GM19397 (cell line): ENCODE measurements around the gene ARID1B.
A peak's percentile ranks its signal among the peaks of the same experiment; 100 is the strongest.

Source experiments
- ATAC-seq: cut with Tn5 transposase; IDR thresholded peaks from one replicate; pipeline ENCODE4 v1.9.1; 2021; ENCODE audit warnings: mild to moderate bottlenecking, moderate library complexity; ENCODE audit not compliant: unreplicated experiment

Gene ARID1B

GRCh38 chr6:156900292-156900691 is 123.1 kb downstream of the ARID1B start:
- no peak for ATAC-seq

GRCh38 chr6:156901309-156902019 is 124.3 kb downstream of the ARID1B start:
- no peak for ATAC-seq

DNA sequence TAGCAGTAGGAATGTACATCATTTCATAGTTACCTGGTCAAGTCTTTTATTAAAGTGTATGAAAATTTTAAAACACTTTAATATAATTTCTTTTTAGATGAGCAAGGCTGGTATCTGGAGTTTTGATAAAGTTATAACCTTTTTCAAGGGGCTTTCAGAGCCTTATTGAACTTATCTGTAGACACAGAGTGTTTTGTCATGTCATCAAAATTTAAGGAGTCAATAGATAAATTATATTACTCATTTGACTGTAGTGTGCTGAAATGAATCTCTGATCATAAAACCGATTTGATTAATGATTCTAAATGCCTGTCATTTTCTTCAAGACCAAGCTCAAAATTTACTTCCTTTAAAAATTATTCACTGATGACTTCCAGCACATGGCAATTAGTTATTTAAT is 125.6 kb downstream of the ARID1B start:
- no peak for ATAC-seq

DNA sequence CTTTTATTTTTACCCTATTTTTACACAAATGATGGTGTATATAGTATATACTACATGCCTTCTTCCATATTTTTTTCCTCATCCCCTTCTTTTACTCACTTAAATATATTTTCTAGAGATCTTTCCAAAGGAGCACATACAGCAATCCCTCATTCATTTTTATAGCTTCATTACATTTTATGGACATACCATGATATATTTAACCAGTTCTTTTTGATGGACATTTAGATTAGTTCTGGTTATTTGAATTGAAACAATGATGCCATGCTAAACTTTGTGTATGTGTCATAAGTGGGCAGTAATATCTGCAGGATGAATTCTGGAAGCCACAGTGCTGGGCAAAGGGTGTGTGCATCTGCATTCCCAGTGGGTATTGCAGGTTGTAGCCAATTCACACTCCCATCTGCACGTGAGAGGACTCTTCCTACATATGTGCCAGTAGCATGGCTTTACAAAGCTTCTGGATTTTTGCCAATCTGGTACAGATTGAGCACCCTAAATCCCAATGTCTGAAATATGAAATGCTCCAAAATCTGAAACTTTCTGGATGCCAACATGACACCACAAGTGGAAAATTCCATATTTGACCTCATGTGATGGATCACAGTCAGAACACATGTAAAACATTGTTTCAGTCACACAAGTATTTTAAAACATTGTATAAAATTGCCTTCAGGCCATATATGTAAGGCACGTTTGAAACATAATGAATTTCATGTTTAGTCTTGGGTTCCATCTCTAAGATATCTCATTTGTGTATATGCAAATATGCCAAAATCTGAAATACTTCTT is 127.2 kb downstream of the ARID1B start:
- no peak for ATAC-seq

- ATAC-seq, result no peak
These were observed 128.6 kb downstream of the ARID1B start for GRCh38 chr6:156905801-156906200.

DNA sequence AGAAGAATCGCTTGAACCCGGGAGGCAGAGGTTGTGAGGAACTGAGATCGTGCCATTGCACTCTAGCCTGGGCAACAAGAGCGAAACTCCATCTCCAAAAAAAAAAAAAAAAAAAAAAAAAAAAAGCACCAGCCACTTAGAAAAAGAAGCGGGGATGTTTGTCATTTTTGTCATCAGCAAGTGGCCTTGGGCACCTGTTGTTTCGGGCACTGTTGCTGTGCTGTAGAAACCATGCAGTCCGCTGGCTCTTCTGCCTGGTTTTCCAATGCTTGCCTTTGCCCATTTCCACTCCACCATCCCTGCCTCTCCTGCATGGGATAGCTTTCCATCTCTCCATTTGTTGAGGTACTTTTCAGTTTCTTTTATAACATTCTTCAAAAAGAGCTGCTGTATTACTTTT is 129.3 kb downstream of the ARID1B start:
- no peak for ATAC-seq

DNA sequence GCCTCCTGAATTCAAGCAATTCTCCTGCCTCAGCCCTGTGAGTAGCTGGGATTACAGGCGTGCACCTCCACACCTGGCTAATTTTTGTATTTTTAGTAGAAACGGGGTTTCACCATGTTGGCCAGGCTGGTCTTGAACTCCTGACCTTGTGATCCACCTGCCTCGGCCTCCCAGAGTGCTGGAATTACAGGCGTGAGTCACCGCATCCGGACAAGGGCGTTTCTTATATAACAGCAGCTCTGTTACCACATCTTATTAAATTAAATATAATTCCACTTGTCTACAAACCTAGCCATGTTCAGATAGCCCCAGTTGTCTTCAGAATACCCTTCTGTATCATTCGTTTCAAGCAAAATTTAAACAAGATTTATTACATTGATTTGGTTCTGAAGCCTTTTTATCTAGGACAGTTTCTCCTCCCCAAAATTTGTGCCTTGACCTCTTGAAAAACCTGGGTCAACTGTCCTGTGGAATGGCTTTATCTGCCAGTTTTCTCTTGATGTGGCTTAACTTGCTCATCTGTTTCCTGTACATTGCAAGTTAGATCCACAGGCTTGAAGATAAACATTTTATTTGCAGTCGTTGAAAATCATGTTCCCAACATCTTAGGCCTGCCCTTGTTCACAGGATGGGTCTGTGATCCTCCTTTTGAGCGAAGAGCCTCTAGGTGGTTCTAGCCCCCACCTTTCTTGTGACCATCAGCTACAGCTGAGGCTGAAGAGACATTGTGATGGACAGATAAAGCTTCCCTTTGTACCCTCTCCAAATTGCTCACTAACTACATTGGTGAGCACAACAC is 132.2 kb downstream of the ARID1B start:
- ATAC-seq, result no peak

DNA sequence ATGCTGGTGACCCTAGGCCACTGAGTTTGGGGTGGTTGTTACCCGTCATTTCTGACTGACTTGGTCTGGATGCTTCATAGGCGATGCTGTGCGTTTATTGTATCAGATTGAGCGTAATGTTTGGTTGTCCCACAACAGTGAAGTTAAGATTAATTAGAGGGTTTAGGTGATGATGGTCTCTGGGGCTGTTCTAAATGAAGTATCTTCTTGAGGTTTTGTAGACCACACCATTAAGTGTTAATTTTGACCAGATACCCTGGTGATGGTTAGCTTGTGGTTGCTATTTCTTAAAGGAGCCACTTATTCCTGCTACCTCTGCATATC is 132.8 kb downstream of the ARID1B start:
- no peak for ATAC-seq

DNA sequence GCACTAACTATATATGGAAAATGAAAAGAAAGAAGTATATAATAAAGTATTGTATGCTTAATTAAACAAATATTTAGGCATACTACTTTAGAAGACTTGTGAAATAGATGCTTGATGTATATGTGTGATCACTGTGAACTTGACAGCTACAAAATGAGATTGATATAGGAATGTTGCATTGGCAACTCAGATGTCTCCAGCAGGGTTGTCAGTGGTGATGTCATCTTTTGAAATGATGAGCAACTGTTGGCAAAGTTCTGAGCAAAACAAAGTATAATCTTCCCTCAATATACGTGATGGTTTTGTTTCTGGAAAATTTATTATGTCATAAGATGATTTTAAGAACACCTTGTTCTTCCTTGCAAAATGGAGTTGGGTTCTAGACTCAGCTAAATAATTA is 133.8 kb downstream of the ARID1B start:
- ATAC-seq, result no peak

- no peak for ATAC-seq
These were observed 134.4 kb downstream of the ARID1B start for GRCh38 chr6:156911581-156911980.

GRCh38 chr6:156912431-156912830 is 135.3 kb downstream of the ARID1B start:
- no peak for ATAC-seq

DNA sequence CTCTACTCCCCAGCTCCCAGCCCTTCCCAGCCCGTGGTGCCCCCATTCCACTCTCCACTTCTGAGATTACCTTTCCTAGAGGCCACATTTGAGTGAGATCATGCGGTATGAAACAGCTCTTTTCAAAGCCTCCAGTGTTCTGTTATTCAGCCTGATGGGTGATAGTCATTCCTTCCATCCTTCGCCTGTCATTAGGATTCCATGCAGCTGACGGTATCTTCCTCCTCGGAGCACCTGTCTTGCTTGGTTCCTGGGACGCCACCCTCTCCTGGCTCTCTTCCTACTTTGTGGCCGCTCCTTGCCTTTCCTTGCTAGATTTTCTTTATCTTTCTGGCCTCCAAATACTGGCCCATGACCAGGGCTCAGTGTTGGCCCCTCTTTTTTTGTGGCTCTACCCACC is 137.0 kb downstream of the ARID1B start:
- ATAC-seq, result no peak

DNA sequence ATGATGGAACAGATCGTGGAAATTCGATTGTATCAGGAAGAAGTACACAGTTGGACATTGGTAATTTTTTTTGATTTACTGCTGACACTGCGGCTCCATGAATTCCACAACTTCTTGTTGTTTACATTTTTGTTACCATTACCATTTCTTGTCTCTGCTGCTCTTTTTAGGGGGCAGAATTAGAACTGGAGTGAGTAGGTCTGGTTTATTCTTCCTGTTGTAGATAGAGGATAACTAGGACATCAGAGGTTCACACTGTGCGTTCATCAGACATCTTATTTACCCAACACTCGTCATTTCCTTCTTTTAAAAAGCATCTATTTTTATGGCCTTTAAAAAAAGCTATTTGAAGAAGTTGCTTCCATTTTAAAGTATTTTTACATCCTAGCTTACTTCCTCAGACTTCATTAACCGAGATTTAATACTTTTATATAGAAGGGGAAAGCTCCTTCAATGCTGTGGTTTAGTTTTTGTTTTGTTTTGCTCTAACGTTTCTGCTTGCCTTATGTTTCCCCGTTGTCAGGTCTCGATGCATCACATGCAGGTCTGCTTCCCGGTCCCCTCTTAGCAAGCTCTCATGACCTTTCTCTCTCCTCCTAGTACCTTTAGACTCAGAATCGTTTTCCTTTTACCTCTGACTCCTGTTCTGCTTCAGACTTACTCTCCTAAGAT is 139.1 kb downstream of the ARID1B start:
- ATAC-seq, result no peak

- no peak for ATAC-seq
These were observed 140.0 kb downstream of the ARID1B start for GRCh38 chr6:156917213-156917612.

GRCh38 chr6:156918647-156919046 is 141.5 kb downstream of the ARID1B start:
- no peak for ATAC-seq

- ATAC-seq, result no peak
These were observed 142.2 kb downstream of the ARID1B start for GRCh38 chr6:156919370-156919769.

- ATAC-seq, result no peak
These were observed 142.7 kb downstream of the ARID1B start for GRCh38 chr6:156919814-156920369.

GRCh38 chr6:156924246-156924645 is 147.1 kb downstream of the ARID1B start:
- ATAC-seq, result no peak

DNA sequence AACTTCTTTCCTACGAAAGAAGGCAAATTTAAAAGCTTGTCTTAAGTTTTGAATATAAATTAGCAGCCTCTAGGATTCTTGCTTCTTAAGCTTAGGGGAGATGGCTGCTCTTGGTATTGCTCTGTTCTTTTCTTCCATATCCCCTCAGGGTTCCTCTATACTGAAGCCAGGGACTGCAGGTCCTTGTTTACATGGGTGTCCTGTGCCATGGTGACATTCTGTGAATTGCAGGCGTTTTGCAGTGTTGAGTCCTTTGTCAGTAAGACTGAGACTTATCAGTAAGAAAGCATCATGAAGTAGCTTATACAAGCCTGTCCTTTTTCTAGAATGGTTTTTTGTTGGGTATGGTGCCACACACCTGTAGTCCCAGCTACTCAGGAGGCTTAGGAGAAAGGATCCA is 147.8 kb downstream of the ARID1B start:
- no peak for ATAC-seq

GRCh38 chr6:156925718-156926607 is 148.8 kb downstream of the ARID1B start:
- peak; percentile 77 for ATAC-seq
